H9 (cell line): Measurements from ENCODE around the gene RGS2. TPM values are rescaled to one million over a fixed set of nuclear protein-coding genes. Genes with fewer than 3 reads are reported as not detected.

Experiments
- DNase-seq: peaks from one replicate; pipeline ENCODE4 v3.0.0-alpha.2; 2017
- H2AFZ ChIP-seq: one replicate; pipeline ENCODE4 v1.6.1; 2013; ENCODE audit warnings: mild to moderate bottlenecking, low read length, control low read depth, moderate library complexity
- H2AK5ac ChIP-seq: 2 replicates; pipeline ENCODE4 v1.6.1; 2013; ENCODE audit warnings: low read length, control low read depth, mixed read lengths; ENCODE audit not compliant: insufficient read length
- H2BK120ac ChIP-seq: one replicate; pipeline ENCODE4 v1.6.1; 2013; ENCODE audit warnings: low read depth, mild to moderate bottlenecking, low read length, control low read depth, inconsistent platforms; ENCODE audit not compliant: poor library complexity, severe bottlenecking
- H2BK12ac ChIP-seq: 2 replicates; pipeline ENCODE4 v1.6.1; 2013; ENCODE audit warnings: low read length, control low read depth, mixed read lengths, low read depth; ENCODE audit not compliant: insufficient read length
- H2BK15ac ChIP-seq: 2 replicates; pipeline ENCODE4 v1.6.1; 2013; ENCODE audit warnings: low read depth, low read length, control low read depth
- H2BK20ac ChIP-seq: one replicate; pipeline ENCODE4 v1.6.1; 2013; ENCODE audit warnings: low read depth, mild to moderate bottlenecking, low read length, control low read depth, inconsistent platforms; ENCODE audit not compliant: poor library complexity, severe bottlenecking
- H2BK5ac ChIP-seq: 2 replicates; pipeline ENCODE4 v1.6.1; 2013; ENCODE audit warnings: low read length, control low read depth, mixed read lengths; ENCODE audit not compliant: insufficient read length
- H3K14ac ChIP-seq: 2 replicates; pipeline ENCODE4 v1.6.1; 2013; ENCODE audit warnings: low read length, control low read depth; ENCODE audit not compliant: insufficient read depth
- H3K18ac ChIP-seq: 2 replicates; pipeline ENCODE4 v1.6.1; 2013; ENCODE audit warnings: low read depth, mild to moderate bottlenecking, mixed read lengths, low read length, control low read depth; ENCODE audit not compliant: insufficient read length
- H3K23ac ChIP-seq: 2 replicates; pipeline ENCODE4 v1.6.1; 2013; ENCODE audit warnings: low read length, control low read depth, mixed read lengths, low read depth; ENCODE audit not compliant: insufficient read length
- H3K23me2 ChIP-seq: 2 replicates; pipeline ENCODE4 v1.6.1; 2013; ENCODE audit warnings: low read depth, mild to moderate bottlenecking, mixed read lengths, low read length, control low read depth; ENCODE audit not compliant: insufficient read length, poor library complexity, severe bottlenecking
- H3K27ac ChIP-seq: 2 replicates; pipeline ENCODE4 v1.5.1; 2013; ENCODE audit warnings: low read length, control low read depth, mixed read lengths, low read depth; ENCODE audit not compliant: insufficient read length
- H3K27me3 ChIP-seq: 2 replicates; pipeline ENCODE4 v1.6.1; 2013; ENCODE audit warnings: low read length, control low read depth, inconsistent platforms; ENCODE audit not compliant: insufficient read depth
- H3K4ac ChIP-seq: 2 replicates; pipeline ENCODE4 v1.6.1; 2013; ENCODE audit warnings: low read depth, mild to moderate bottlenecking, control low read depth, inconsistent platforms, low read length, moderate library complexity
- H3K4me1 ChIP-seq: 2 replicates; pipeline ENCODE4 v1.6.1; 2013; ENCODE audit warnings: low read length, control low read depth, inconsistent platforms; ENCODE audit not compliant: insufficient read depth
- H3K4me2 ChIP-seq: 2 replicates; pipeline ENCODE4 v1.6.1; 2013; ENCODE audit warnings: low read length, control low read depth, mixed read lengths; ENCODE audit not compliant: insufficient read length, insufficient read depth
- H3K56ac ChIP-seq: 2 replicates; pipeline ENCODE4 v1.6.1; 2013; ENCODE audit warnings: low read depth, mild to moderate bottlenecking, mixed read lengths, low read length, control low read depth; ENCODE audit not compliant: insufficient read length
- H3K79me1 ChIP-seq: 2 replicates; pipeline ENCODE4 v1.6.1; 2013; ENCODE audit warnings: low read depth, mild to moderate bottlenecking, moderate library complexity, low read length, control low read depth, inconsistent platforms; ENCODE audit not compliant: insufficient read depth, poor library complexity, severe bottlenecking
- H3K79me2 ChIP-seq: 2 replicates; pipeline ENCODE4 v1.6.1; 2013; ENCODE audit warnings: low read length, control low read depth, inconsistent platforms; ENCODE audit not compliant: insufficient read depth
- H3K9ac ChIP-seq: 2 replicates; pipeline ENCODE4 v1.6.1; 2013; ENCODE audit warnings: low read length, control low read depth, mixed read lengths; ENCODE audit not compliant: insufficient read length; ENCODE audit errors: extremely low read depth
- H3K9me3 ChIP-seq: one replicate; pipeline ENCODE4 v1.6.1; 2013; ENCODE audit warnings: low read depth, low read length, inconsistent platforms; ENCODE audit not compliant: control insufficient read depth
- H3T11ph ChIP-seq: one replicate; pipeline ENCODE4 v1.6.1; 2013; ENCODE audit warnings: mild to moderate bottlenecking, low read length, control low read depth, inconsistent platforms
- H4K20me1 ChIP-seq: one replicate; pipeline ENCODE4 v1.6.1; 2013; ENCODE audit not compliant: control insufficient read depth, insufficient read length, insufficient read depth
- H4K5ac ChIP-seq: 2 replicates; pipeline ENCODE4 v1.6.1; 2013; ENCODE audit warnings: low read depth, mild to moderate bottlenecking, mixed read lengths, low read length, control low read depth; ENCODE audit not compliant: insufficient read length
- H4K8ac ChIP-seq: replicated peaks from 2 replicates; pipeline ENCODE4 v1.6.1; 2013; ENCODE audit warnings: low read length, control low read depth, mixed read lengths, low read depth; ENCODE audit not compliant: insufficient read length
- H4K91ac ChIP-seq: 2 replicates; pipeline ENCODE4 v1.6.1; 2013; ENCODE audit warnings: low read depth, mild to moderate bottlenecking, moderate library complexity, mixed read lengths, low read length, control low read depth; ENCODE audit not compliant: insufficient read length
- H3K27ac Mint-ChIP-seq, 3 experiments: 2 replicates in 2 of 3; 3 replicates in 1 of 3; pipeline ENCODE4 v1.8.0; 2020 to 2021; ENCODE audit warnings: mixed read lengths in 3 of 3, mild to moderate bottlenecking in 1 of 3, moderate library complexity in 1 of 3
- H3K27me3 Mint-ChIP-seq: 2 replicates; pipeline ENCODE4 v1.8.0; 2021; ENCODE audit warnings: low read depth, mild to moderate bottlenecking, moderate library complexity, mixed read lengths
- H3K36me3 Mint-ChIP-seq, 3 experiments: 2 replicates in 2 of 3; 3 replicates in 1 of 3; pipeline ENCODE4 v1.8.0; 2020 to 2021; ENCODE audit warnings: low read depth in 3 of 3, mixed read lengths in 3 of 3; ENCODE audit not compliant: insufficient read depth in 1 of 3
- H3K4me1 Mint-ChIP-seq, 2 experiments: 2 replicates each; pipeline ENCODE4 v1.8.0; 2020; ENCODE audit warnings: mixed read lengths in 2 of 2
- H3K4me3 Mint-ChIP-seq, 2 experiments: 2 replicates in 1 of 2; 3 replicates in 1 of 2; pipeline ENCODE4 v1.8.0; 2020 to 2021; ENCODE audit warnings: mild to moderate bottlenecking in 2 of 2, mixed read lengths in 2 of 2, moderate library complexity in 1 of 2
- H3K9me3 Mint-ChIP-seq, 2 experiments: 2 replicates in 1 of 2; 3 replicates in 1 of 2; pipeline ENCODE4 v1.8.0; 2020; ENCODE audit warnings: mild to moderate bottlenecking in 2 of 2, mixed read lengths in 2 of 2, moderate library complexity in 1 of 2
- CTCF ChIP-seq: fragments of 200-600 bp; sonication (generic); conservative IDR thresholded peaks from 3 replicates; pipeline ENCODE4 v1.8.0; 2021; ENCODE audit warnings: antibody characterized with exemption, mild to moderate bottlenecking
- WGBS: extraction: QIAGEN DNeasy Blood & Tissue Kit; methylation state at CpG from one replicate; pipeline ENCODE4 v1.1.7; 2013; ENCODE audit warnings: missing lambda C conversion rate, low lambda C conversion rate, mixed read lengths; ENCODE audit not compliant: insufficient read length; ENCODE audit errors: extremely low coverage; 5-methylcytosine and 5-hydroxymethylcytosine counted together
- total RNA-seq: library from RNA; stranded (reverse); gene quantifications from 2 replicates; pipeline ENCODE4 v1.2.1, GENCODE V29; 2021

RGS2 gene
- total RNA-seq, 1 experiment from 2014 or later, result 13.9 TPM

- Histone ChIP-seq H3K4me1 (no peaks in the 10 kb centered on the region), H2BK20ac (no peak overlapping the region), H3K14ac (no peak overlapping the region), H4K8ac (no peak overlapping the region), H2BK15ac (no peak overlapping the region), H3K79me2 (no peaks in the 10 kb centered on the region), H3K23me2 (no peaks in the 10 kb centered on the region), H3K4ac (no peak overlapping the region), H2BK120ac (no peak overlapping the region), H3K27me3 (no peaks in the 10 kb centered on the region), H2BK5ac (no peak overlapping the region), H3T11ph (no peak overlapping the region), H4K20me1 (no peaks in the 10 kb centered on the region), H3K56ac (no peak overlapping the region), H3K23ac (no peak overlapping the region), H2AK5ac (no peak overlapping the region), H2BK12ac (no peak overlapping the region), H3K18ac (no peak overlapping the region), H4K91ac (no peak overlapping the region), H3K9ac (no peak overlapping the region), H4K5ac (no peak overlapping the region), H3K9me3 (no peaks in the 10 kb centered on the region), H3K27ac (no peak overlapping the region), H3K4me2 (no peak overlapping the region), H2AFZ (no peak overlapping the region), H3K79me1 (no peaks in the 10 kb centered on the region)
- no peak overlapping the region for H3K4me3 Mint-ChIP-seq
- DNase-seq, result no peak
- H3K27ac Mint-ChIP-seq, result no peak overlapping the region
- H3K36me3 Mint-ChIP-seq, result peaks cover 0 to 2% (median 0%) of the 10 kb centered on the region in 3 experiments; a peak in 3 of 7 replicates
- WGBS, result no CpG with 5 or more reads among the region's 4 CpGs
- H3K27me3 Mint-ChIP-seq, result no peaks in the 10 kb centered on the region
- H3K9me3 Mint-ChIP-seq, result peaks cover 3 to 7% of the 10 kb centered on the region in 2 experiments; a peak in 3 of 5 replicates
- peaks cover 3% of the 10 kb centered on the region in 2 experiments for H3K4me1 Mint-ChIP-seq
- no peak for TF ChIP-seq CTCF
Measured at GRCh38 chr1:192776206-192776605, 32.6 kb upstream of the RGS2 start.
